Measurements from ENCODE around the gene LILRB2.
"Not testable (repeated sequence)": the region's sequence is repeated elsewhere in the genome, so short reads cannot be mapped to it uniquely, and the experiment has no call there.

LILRB2 gene

GRCh38 chr19:54233941-54234340 is 47.0 kb downstream of the LILRB2 start:
- DNase-seq (ENCODE audit: low read depth in 2 of 2): no peak
- no peak for TF ChIP-seq CTCF (IDR thresholded peaks at IDR 0.05; ENCODE audit: low read depth, low read length)
- H3K4me3 ChIP-seq (replicated peaks in 1 of 2; ENCODE audit: low read depth in 2 of 2, low read length in 2 of 2): no peak overlapping the region

- TF ChIP-seq CTCF (IDR thresholded peaks at IDR 0.05; ENCODE audit: low read depth, low read length): peak; percentile 98
- DNase-seq (ENCODE audit: low read depth in 2 of 2): peak; percentile 85 to 89
- no peak overlapping the region for H3K4me3 ChIP-seq (replicated peaks in 1 of 2; ENCODE audit: low read depth in 2 of 2, low read length in 2 of 2)
Measured at GRCh38 chr19:54231077-54231931, 49.6 kb downstream of the LILRB2 start.

GRCh38 chr19:54230031-54230430 is 50.9 kb downstream of the LILRB2 start:
- H3K4me3 ChIP-seq (replicated peaks in 1 of 2; ENCODE audit: low read depth in 2 of 2, low read length in 2 of 2): no peak overlapping the region
- DNase-seq (ENCODE audit: low read depth in 2 of 2): no peak
- TF ChIP-seq CTCF (IDR thresholded peaks at IDR 0.05; ENCODE audit: low read depth, low read length): no peak

- DNase-seq (ENCODE audit: low read depth in 2 of 2): no peak
- no peak overlapping the region for H3K4me3 ChIP-seq (replicated peaks in 1 of 2; ENCODE audit: low read depth in 2 of 2, low read length in 2 of 2)
- no peak for TF ChIP-seq CTCF (IDR thresholded peaks at IDR 0.05; ENCODE audit: low read depth, low read length)
Measured at GRCh38 chr19:54229146-54229545, 51.8 kb downstream of the LILRB2 start.

- DNase-seq (ENCODE audit: low read depth in 2 of 2); H3K4me3 ChIP-seq (replicated peaks in 1 of 2; ENCODE audit: low read depth in 2 of 2, low read length in 2 of 2): not testable (repeated sequence)
Measured at GRCh38 chr19:54224619-54225018, 56.3 kb downstream of the LILRB2 start.

GRCh38 chr19:54223937-54224281 is 57.0 kb downstream of the LILRB2 start:
- DNase-seq (ENCODE audit: low read depth in 2 of 2); H3K4me3 ChIP-seq (replicated peaks in 1 of 2; ENCODE audit: low read depth in 2 of 2, low read length in 2 of 2): not testable (repeated sequence)
